Measurements from ENCODE around the gene RCOR1. TPM values are rescaled to one million over a fixed set of nuclear protein-coding genes. Genes with fewer than 3 reads are reported as not detected.
"Not testable (repeated sequence)": the region's sequence is repeated elsewhere in the genome, so short reads cannot be mapped to it uniquely, and the experiment has no call there.

The RCOR1 gene
- polyA plus RNA-seq, 3 donors = 3.6 to 8.8 (median 7.4) TPM

DNA sequence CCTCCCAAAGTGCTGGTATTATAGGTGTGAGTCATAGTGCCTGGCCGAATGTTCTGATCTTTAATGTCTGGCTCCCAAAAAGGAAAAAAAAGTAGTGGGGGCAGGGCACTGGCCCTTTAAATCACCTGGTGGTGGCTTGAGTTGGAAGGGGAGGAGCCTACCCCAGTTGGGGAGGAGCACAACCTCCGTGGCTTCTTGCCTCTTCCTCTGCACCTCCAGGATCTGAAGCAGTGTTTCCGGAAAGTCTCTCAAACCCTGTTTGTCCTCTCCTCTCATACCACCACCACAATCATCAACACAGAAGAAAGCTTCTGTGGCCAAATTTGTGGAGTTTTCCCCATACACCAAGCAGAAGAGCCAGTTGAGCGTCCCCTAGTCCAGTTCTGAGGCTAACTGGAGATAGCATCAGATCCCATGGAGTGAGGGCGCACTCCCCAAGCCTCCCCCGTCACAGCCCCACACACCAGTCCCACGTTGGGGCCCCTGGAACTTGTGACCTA lies 24.3 kb upstream of the RCOR1 start:
- WGBS, 3 donors = 42 to 57% (median 54%) methylated on average over 7 of the region's 7 CpGs
- H3K27ac ChIP-seq (ENCODE audit: low read depth, low read length) = no peak overlapping the region

DNA sequence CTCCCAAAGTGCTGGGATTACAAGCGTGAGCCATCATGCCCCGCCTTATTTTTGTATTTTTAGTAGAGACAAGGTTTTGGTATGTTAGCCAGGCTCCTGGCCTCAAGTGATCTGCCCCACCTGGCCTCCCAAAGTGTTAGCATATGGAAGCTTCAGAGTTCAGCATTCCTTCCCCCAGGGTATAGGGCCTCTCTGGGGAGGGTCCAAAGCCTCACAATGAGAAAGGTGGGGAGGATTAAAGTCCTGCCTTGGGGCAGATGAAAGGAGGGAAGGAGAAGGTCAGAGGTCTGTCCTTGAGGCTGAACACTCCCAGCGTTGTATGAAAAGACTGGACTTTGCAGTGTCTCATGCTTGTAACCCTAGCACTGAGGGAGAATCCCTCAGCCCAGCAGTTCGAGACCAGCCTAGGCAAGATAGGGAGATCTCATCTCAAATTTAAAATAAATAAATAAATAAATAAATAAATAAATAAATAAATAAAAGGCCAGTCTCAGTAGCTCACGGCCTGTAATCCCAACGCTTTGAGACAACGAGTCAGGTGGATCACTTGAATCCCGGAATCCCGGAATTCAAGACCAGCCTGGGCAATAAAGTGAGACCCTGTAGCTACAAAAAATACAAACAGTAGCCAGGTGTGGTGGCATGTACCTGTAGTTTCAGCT lies 22.0 kb upstream of the RCOR1 start:
- H3K27ac ChIP-seq (ENCODE audit: low read depth, low read length) = no peak overlapping the region
- 92 to 94% (median 93%) methylated on average over 9 of the region's 9 CpGs for WGBS, 3 donors

DNA sequence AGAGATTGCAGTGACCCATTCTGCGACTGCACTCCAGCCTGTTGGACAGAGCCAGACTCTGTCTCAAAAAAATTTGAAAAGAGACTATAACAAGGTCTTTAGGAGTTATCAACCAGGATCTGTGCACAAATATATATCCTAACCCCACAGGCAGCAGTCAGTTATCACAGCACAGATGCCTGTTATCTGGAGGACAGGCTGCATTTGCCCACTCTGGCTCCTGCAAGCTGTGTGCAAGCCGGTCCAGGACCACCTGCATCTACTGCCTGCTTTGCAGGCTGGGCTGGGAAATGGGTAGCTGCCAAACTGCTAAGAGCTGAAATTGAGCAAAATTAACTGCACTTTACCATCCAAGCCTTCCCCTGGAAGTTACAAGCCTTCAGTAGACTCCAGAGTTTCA lies 21.4 kb upstream of the RCOR1 start:
- no peak overlapping the region for H3K27ac ChIP-seq (ENCODE audit: low read depth, low read length)
- WGBS, 3 donors = 82 to 91% (median 91%) methylated on average over 2 of the region's 2 CpGs

DNA sequence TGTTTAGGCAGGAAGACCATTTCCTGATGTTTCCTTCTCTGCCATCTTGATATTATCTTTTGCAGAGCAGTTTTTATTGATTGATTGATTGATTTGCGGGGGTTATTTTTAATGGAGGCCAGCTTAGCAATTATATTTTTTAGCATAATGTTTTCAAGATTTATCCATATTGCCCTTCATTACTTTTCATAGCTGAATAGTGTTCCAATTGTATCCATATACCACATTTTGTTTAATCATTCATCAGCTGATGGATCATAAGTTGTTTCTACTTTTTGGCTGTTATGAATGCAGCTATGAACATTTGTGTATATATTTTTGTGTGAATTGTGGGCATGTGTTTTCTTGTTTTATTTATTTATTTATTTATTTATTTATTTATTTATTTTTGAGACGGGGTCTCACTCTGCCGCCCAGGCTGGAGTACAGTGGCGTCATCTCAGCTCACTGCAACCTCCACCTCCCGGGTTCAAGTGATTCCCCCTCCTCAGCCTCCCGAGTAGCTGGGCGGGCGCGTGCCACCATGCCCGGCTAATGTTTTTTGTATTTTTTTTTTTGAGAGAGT lies 20.9 kb upstream of the RCOR1 start:
- H3K27ac ChIP-seq (ENCODE audit: low read depth, low read length) = no peak overlapping the region
- 91 to 94% (median 91%) methylated on average over 6 to 10 of the region's 10 CpGs for WGBS, 3 donors

DNA sequence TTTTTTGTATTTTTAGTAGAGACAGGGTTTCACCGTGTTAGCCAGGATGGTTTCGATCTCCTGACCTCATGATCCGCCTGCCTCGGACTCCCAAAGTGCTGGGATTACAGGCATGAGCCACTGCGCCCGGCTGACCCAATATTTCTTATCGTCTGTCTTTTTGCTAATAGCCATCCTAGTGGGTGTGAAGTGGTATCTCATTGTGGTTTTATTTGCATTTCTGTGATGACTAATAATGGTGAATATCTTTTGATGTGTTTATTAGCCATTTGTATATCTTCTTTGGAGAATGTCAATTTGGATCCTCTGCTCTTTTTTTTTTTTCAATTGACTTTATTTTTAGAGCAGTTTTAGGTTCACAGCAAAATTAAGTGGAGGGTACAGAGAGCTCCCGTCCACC lies 19.3 kb upstream of the RCOR1 start:
- 79 to 80% (median 79%) methylated on average over 8 of the region's 8 CpGs for WGBS, 3 donors
- H3K27ac ChIP-seq (ENCODE audit: low read depth, low read length) = not testable (repeated sequence)

DNA sequence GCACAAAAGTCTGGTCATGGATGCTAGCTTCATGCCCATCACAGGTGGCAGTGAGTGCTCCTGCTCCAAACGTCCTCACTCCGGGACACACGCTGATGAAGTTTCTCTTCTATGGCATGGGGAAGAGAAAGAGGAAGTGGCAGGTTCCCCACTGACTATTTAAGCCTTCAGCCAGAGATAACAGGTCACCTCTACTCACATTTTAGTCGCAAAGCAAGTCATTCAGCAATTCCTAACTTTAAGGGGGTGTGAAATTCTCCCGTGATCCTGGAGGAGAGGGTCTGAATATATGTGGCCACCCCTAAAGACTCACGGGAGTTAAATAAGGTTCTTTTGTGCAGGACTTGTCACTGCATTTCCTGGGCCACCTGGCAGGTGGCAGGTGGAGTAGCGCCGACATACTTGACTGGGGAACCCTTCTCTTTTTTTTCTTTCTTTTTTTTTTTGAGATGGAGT lies 18.8 kb upstream of the RCOR1 start:
- no peak overlapping the region for H3K27ac ChIP-seq (ENCODE audit: low read depth, low read length)
- 42 to 45% (median 43%) methylated on average over 8 of the region's 8 CpGs for WGBS, 3 donors

DNA sequence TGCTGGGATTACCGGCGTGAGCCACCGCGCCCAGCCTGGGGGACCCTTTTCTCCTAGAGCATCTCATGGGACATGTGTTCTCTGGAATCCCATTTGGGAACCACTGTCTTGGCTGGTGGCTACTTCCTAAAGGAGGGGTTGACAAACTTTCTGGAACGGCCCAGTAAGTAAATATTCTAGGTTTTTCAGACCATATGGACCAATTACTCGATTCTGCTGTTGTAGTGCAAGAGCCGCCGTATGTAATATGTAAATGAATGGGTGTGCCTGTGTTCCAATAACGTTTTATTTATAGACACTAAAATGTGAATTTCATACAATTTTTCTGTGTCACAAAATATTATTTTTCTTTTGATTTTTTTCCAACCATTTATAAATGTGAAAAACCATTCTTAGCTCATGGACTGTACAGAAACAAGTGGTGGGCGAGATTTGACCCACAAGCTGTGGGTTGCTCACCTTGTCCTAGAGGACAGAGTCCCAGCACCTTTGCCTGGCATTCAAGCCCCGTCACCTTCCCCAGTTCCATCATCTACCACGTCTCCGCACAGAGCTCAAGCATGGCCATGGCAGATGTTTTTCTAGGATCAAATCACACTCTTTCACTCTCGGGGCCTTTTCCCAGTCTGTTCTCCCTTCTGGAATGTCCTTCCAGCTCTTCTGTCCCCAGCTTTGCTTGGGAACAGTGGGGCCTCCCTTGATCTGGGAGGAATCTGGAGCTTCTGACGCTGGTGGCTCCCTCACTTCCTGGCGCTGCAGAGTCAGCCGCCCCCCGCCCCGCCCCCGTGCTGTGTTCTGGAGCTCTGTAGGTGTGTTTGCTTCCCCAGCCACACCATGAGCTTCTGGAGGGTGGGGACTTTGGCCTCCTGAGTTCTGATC lies 17.9 kb upstream of the RCOR1 start:
- H3K27ac ChIP-seq (ENCODE audit: low read depth, low read length) = no peak overlapping the region
- WGBS, 3 donors = 75 to 86% (median 77%) methylated on average over 20 of the region's 20 CpGs

DNA sequence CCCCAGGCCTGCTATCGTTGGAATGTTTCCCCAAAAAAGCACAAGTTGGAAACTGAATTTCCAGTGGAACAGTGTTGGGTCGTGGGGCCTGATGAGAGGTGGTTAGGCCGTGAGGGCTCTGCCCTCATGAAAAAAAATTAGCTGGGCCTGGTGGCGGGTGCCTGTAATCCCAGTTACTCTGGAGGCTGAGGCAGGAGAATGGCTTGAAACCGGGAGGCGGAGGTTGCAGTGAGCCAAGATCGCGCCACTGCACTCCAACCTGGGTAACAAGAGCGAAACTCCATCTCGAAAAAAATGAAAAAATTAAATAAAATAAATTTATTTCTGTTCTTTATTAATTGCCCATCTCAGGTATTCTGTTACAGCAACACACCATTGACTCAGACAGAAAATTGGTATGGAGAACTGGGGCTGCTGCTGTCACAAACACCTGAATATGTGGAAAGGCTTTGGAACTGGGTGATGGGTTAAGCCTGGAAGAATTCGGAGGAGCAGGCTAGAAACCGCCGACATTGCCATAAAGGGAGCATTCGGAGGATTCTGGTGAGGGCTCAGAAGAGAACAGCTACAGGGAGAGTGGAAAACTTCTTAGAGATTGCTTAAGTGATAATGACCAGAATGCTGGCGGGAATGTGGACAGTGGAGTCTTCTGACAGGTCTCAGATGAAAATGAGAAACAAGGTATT lies 17.1 kb upstream of the RCOR1 start:
- no peak overlapping the region for H3K27ac ChIP-seq (ENCODE audit: low read depth, low read length)
- 86 to 88% (median 87%) methylated on average over 15 of the region's 15 CpGs for WGBS, 3 donors

DNA sequence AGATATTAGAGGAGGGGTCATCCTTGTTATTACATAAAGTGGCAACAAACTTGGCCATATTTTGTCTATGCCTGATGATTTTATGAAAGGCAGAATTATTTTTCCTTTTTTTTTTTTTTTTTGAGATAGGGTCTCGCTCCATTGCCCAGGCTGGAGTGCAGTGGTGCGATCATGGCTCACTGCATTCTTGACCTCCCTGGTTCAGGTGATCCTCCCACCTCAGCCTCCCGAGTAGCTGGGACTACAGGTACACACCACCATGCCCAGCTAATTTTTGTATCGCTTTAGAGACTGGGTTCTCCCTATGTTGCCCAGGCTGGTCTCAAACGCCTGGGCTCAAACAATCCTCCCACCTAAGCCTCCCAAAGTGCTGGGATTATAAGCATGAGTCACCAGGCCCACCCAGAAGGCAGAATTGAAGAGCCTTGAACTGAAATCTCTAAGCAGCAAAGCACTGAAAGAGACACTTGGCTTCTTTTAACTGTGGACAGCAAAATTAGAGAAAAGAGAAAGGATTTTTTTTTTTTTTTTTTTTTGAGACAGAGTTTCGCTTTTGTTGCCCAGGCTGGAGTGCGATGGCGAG lies 16.5 kb upstream of the RCOR1 start:
- H3K27ac ChIP-seq (ENCODE audit: low read depth, low read length) = not testable (repeated sequence)
- WGBS, 3 donors = 84 to 88% (median 86%) methylated on average over 7 to 8 of the region's 8 CpGs

DNA sequence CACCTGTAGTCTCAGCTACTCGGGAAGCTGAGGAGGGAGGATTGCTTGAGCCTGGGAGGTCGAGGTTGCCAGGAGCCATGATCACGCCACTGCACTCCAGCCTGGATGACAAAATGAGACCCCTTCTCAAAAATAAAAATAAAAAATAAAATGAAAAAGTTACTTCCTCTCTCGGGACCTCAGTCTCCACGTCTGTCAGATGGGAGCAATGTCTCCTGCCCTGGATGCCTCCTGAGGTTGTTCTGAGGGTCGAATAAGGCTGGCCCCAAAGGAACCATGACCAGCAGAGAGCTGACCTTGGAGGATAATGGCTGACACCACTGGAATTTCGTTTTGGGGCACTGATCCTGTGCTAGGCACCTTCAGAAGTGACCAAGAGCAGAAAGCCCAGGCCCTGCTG lies 13.6 kb upstream of the RCOR1 start:
- WGBS, 3 donors = 82 to 84% (median 83%) methylated on average over 7 of the region's 7 CpGs
- H3K27ac ChIP-seq (ENCODE audit: low read depth, low read length) = no peak overlapping the region

DNA sequence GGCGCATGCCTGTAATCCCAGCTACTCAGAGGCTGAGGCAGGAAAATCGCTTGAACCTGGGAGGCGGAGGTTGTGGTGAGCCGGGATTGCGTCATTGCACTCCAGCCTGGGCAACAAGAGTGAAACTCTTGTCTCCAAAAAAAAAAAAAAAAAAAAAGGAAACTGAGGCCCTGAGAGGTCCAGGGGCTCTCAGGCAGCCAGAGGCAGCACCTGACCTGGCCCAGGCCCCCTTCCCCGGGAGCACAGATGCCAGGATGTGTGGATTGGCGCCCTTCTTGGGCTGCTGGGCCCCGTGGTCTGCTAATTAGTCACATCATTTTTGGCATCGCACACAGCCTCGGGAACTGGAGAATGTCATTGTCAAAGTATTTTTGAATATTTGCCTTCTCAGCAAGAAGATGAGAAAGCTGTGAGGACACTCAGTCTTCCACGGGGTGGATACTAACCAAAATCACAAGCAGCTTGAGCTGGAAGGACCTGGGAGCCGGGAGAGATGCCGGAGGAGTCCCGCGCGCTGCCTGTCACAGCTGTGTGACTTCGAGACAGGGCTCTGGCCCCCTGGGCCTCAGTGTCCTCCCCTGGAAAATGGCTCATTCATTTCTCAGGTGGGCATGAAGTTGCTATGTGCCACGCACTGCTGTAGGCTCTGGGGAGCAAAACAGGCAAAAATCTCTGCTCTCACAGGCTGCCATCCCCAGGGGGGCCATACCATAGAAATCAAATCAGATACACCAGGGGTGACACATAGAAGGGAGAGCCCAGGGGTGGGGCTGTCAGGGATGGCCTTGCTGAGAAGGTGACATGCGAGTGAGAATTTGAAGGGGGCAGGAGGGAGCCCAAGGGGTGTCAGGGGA lies 12.5 kb upstream of the RCOR1 start:
- WGBS, 3 donors = 54 to 72% (median 58%) methylated on average over 19 of the region's 19 CpGs
- H3K27ac ChIP-seq (ENCODE audit: low read depth, low read length) = no peak overlapping the region

DNA sequence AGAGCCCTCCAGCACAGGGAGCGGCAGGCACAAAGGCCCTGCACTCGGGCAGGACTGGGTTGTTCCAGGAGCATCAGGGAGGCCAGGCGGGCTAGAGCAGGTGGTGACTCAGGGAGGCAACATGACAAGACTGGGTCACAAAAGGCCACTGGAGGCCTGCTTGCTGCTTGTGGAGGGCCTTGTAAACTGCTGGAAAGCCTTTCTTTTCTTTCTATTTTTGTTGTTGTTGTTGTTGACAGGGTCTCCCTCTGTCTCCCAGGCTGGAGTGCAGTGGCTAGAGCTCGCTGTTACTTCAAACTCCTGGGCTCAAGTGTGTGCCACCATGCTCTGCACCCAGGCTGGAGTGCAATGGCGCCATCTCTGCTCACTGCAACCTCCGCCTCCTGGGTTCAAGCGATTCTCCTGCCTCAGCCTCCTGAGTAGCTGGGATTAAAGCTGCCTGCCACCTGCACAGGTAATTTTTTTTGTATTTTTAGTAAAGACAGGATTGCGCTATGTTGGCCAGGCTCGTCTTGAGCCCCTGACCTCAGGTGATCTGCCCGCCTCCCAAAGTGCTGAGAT lies 11.8 kb upstream of the RCOR1 start:
- 92 to 94% (median 92%) methylated on average over 10 of the region's 10 CpGs for WGBS, 3 donors
- H3K27ac ChIP-seq (ENCODE audit: low read depth, low read length) = no peak overlapping the region

DNA sequence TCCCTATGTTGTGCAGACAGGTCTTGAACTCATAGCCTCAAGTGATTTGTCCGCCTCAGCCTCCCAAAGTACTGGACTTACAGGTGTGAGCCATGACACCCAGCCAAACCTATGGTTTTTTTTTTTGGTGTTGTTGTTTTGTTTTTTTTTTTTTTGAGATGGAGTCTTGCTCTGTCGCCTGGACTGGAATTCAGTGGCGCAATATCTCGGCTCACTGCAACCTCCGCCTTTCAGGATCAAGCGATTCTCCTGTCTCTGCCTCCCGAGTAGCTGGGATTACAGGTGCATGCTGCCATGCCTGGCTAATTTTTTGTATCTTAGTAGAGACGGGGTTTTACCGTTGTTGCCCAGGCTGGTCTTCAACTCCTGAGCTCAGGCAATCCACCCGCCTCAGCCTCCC lies 11.3 kb upstream of the RCOR1 start:
- whole genome bisulfite sequencing, 3 donors = 91 to 98% (median 92%) methylated on average over 10 of the region's 10 CpGs
- H3K27ac ChIP-seq (ENCODE audit: low read depth, low read length) = no peak overlapping the region

DNA sequence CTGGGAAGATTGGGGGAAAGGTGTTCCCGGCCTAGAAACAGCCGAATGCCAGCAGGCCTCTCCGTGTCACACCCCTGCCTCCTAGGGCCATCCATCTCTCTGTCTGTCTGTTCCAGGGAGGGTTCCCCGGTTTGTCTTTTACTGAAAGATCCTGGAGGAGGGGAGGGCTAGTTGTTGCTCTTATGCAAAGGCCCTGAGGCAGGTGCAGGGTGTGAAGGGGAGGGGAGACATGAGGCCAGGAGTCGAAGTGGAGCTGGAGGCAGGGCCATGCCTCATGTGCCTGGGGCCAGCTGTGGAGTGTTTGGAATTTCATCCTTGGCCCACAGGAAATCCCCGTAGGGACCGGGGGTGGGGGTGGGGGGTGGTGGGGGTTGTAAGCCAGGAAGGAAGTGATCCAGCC lies 8.7 kb upstream of the RCOR1 start:
- WGBS, 3 donors = 51 to 69% (median 61%) methylated on average over 7 of the region's 7 CpGs
- H3K27ac ChIP-seq (ENCODE audit: low read depth, low read length) = no peak overlapping the region

DNA sequence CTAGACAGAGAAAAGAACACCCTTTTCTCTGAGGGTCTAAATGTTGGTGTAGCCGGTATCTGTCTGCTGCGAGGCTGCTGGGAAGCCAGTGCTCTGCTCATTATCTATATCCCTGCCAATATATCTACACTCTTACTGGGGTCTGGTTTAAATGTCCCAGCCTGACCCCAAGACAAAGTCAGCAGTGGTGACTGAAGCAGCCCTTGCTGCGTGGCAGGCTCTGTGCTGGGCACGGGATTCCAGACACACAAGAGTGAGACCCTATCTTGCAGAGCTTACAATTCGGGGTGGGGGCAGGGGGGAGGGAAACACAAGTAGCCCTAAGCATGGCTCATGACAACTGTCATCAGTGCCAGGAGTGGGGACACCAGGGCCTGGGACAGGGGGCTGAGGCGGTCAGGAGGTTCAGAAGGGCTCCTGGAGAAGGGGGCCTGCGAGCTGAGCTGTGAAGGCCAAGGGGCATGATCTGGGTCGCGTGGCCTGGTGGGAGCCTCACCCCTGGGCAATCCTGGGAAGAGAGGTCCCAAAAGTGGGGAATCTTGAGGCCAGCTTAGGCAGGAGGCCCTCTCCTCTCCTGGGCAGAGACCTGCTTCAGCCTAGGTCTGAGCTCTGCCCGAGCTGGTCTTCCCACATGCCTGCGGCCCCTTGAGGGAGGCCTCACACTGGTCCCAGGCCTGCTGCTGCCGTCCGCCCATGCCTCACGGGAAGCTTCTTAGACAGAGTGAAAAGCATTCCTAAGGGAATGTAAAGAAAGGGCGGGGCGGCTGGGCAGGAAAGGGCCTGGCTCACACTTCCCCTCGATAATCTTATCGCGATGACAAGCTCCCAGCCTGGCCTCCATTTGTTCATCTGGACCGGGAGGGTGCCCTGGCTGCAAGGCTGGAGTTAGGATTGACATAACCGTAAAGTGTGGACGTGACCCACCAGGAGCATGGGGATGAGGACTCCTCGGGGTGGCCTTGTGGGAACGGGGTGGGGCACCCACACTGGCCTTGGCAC lies 7.3 kb upstream of the RCOR1 start:
- 71 to 73% (median 72%) methylated on average over 24 of the region's 24 CpGs for WGBS, 3 donors
- H3K27ac ChIP-seq (ENCODE audit: low read depth, low read length) = no peak overlapping the region

DNA sequence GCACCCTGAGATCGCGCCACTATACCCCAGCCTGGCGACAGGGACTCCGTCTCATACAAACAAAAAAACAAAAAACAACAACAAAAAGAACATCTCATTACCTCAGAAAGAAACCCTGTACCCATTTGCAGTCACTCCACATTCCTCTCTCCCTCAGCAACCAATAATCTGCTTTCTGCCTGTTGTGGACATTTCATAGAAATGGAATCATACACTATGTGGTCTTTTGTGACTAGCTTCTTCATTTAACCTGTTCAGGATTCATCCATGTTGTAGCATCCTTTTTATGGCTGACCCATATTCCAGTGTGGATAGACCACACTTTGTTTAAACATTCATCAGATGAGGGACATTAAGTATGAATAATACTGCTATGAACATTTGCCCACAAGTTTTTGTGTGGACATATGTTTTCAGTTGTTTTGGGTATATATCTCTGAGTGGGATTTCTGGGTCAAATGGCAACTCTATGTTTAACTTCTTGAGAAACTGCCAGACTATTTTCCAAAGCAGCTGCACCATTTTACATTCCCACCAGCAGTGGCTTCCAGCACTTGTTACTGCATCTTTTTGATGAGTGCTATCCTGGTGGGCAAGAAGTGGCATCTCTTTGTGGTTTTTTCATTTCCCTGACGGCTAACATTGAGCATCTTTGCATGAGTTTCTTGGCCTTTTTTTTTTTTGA lies 5.9 kb upstream of the RCOR1 start:
- H3K27ac ChIP-seq (ENCODE audit: low read depth, low read length) = no peak overlapping the region
- 84 to 86% (median 85%) methylated on average over 5 of the region's 5 CpGs for WGBS, 3 donors

Measured in adipose tissue (tissue), 3 donors.